ENCODE data around the gene NLRP6.
"Not testable (repeated sequence)": the region's sequence is repeated elsewhere in the genome, so short reads cannot be mapped to it uniquely, and the experiment has no call there.

Gene NLRP6

GRCh38 chr11:306645-307371, 28.6 kb downstream of the NLRP6 start:
- no peak for DNase-seq (ENCODE audit: low read depth)
- no peak overlapping the region for H3K4me3 ChIP-seq (replicated peaks; ENCODE audit: low read depth, low read length)

GRCh38 chr11:307766-308708, 29.8 kb downstream of the NLRP6 start, which contains the start of gene IFITM2:
TSS of gene IFITM2 (plus strand) at chr11:307816. CDS start at chr11:308193, 377 bp downstream.
- DNase-seq (ENCODE audit: low read depth) = peak; percentile 92
- TF ChIP-seq CTCF (IDR thresholded peaks at IDR 0.05; ENCODE audit: low read length, missing control alignments) = peak; percentile 10
- peak within 1 kb of the TSS; percentile 78 for H3K4me3 ChIP-seq (replicated peaks; ENCODE audit: low read depth, low read length)

More at GRCh38 chr11:306645-307371, 28.6 kb downstream of the NLRP6 start:
- no peak for TF ChIP-seq CTCF (IDR thresholded peaks at IDR 0.05; ENCODE audit: low read length, missing control alignments)

GRCh38 chr11:308740-309665, 30.8 kb downstream of the NLRP6 start:
- DNase-seq (ENCODE audit: low read depth) = not testable (repeated sequence)
- H3K4me3 ChIP-seq (replicated peaks; ENCODE audit: low read depth, low read length) = peak overlapping the region; percentile 78

GRCh38 chr11:309979-310572, 31.9 kb downstream of the NLRP6 start:
- not testable (repeated sequence) for DNase-seq (ENCODE audit: low read depth)
- H3K4me3 ChIP-seq (replicated peaks; ENCODE audit: low read depth, low read length) = peak overlapping the region; percentile 78

- peak overlapping the region; percentile 34 for H3K4me3 ChIP-seq (replicated peaks; ENCODE audit: low read depth, low read length)
- DNase-seq (ENCODE audit: low read depth) = not testable (repeated sequence)
Measured at GRCh38 chr11:311013-311748, 33.0 kb downstream of the NLRP6 start.

GRCh38 chr11:312092-312816, 34.0 kb downstream of the NLRP6 start:
- TF ChIP-seq CTCF (IDR thresholded peaks at IDR 0.05; ENCODE audit: low read length, missing control alignments) = no peak
- peak; percentile 53 for DNase-seq (ENCODE audit: low read depth)
- H3K4me3 ChIP-seq (replicated peaks; ENCODE audit: low read depth, low read length) = peak overlapping the region; percentile 34

GRCh38 chr11:313304-313786, 35.1 kb downstream of the NLRP6 start:
- TF ChIP-seq CTCF (IDR thresholded peaks at IDR 0.05; ENCODE audit: low read length, missing control alignments) = no peak
- no peak for DNase-seq (ENCODE audit: low read depth)
- peak overlapping the region; percentile 81 for H3K4me3 ChIP-seq (replicated peaks; ENCODE audit: low read depth, low read length)

Data from fibroblast of pulmonary artery (primary cell).